ENCODE measurements around the gene TAB3.

DNA sequence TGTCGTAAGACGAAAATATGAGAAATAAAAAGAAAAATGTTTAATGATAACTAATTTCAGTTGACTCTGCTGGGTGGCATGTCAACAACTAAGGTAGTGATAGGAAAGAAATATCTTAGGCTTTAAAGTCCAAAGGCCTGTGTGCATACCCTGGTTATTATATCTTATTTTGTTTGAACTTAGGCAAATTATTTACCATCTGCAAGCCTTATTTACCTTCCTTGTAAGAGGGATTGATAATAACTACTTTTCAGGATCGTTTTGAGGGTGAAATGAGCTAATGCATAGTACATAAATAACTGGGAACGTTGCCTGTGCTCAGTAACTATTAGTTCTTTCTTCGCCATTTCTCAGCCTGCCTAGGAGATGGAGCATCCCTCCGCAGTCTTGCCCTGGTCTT lies 41.6 kb upstream of the TAB3 start:
- no peak for TF ChIP-seq NFXL1 (IDR thresholded peaks at IDR 0.05; ENCODE audit: borderline replicate concordance)
- TF ChIP-seq STAT3 (IDR thresholded peaks at IDR 0.05; ENCODE audit: low read depth, low read length), result no peak
- TF ChIP-seq SIN3A (IDR thresholded peaks at IDR 0.05; ENCODE audit: low read depth, low read length), result no peak
- TF ChIP-seq, protein P1, sequence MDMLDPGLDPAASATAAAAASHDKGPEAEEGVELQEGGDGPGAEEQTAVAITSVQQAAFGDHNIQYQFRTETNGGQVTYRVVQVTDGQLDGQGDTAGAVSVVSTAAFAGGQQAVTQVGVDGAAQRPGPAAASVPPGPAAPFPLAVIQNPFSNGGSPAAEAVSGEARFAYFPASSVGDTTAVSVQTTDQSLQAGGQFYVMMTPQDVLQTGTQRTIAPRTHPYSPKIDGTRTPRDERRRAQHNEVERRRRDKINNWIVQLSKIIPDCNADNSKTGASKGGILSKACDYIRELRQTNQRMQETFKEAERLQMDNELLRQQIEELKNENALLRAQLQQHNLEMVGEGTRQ (IDR thresholded peaks at IDR 0.05; ENCODE audit: borderline replicate concordance, low read depth, low read length), result no peak
- TF ChIP-seq HCFC1 (IDR thresholded peaks at IDR 0.05; ENCODE audit: low read length), result no peak
- TF ChIP-seq, protein P2, sequence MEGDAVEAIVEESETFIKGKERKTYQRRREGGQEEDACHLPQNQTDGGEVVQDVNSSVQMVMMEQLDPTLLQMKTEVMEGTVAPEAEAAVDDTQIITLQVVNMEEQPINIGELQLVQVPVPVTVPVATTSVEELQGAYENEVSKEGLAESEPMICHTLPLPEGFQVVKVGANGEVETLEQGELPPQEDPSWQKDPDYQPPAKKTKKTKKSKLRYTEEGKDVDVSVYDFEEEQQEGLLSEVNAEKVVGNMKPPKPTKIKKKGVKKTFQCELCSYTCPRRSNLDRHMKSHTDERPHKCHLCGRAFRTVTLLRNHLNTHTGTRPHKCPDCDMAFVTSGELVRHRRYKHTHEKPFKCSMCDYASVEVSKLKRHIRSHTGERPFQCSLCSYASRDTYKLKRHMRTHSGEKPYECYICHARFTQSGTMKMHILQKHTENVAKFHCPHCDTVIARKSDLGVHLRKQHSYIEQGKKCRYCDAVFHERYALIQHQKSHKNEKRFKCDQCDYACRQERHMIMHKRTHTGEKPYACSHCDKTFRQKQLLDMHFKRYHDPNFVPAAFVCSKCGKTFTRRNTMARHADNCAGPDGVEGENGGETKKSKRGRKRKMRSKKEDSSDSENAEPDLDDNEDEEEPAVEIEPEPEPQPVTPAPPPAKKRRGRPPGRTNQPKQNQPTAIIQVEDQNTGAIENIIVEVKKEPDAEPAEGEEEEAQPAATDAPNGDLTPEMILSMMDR (IDR thresholded peaks at IDR 0.05 in 2 of 3, conservative IDR thresholded peaks at IDR 0.05 in 1 of 3; ENCODE audit: control insufficient read depth in 2 of 3, extremely low read depth in 1 of 3, insufficient read depth in 1 of 3, low read depth in 3 of 3, low read length in 3 of 3), result no peak
- TF ChIP-seq HDAC6 (IDR thresholded peaks at IDR 0.05; ENCODE audit: unreplicated experiment), result no peak
- TF ChIP-seq POLR2A (IDR thresholded peaks at IDR 0.05; ENCODE audit: low read depth, low read length), result no peak
- TF ChIP-seq ZNF24 (IDR thresholded peaks at IDR 0.05), result no peak
- no peak for TF ChIP-seq CHD1 (IDR thresholded peaks at IDR 0.05; ENCODE audit: low read depth, low read length)
- TF ChIP-seq, protein P3, sequence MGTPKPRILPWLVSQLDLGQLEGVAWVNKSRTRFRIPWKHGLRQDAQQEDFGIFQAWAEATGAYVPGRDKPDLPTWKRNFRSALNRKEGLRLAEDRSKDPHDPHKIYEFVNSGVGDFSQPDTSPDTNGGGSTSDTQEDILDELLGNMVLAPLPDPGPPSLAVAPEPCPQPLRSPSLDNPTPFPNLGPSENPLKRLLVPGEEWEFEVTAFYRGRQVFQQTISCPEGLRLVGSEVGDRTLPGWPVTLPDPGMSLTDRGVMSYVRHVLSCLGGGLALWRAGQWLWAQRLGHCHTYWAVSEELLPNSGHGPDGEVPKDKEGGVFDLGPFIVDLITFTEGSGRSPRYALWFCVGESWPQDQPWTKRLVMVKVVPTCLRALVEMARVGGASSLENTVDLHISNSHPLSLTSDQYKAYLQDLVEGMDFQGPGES (IDR thresholded peaks at IDR 0.05), result no peak
- TF ChIP-seq EP300 (IDR thresholded peaks at IDR 0.05; ENCODE audit: borderline replicate concordance in 1 of 2, control insufficient read depth in 1 of 2, low read depth in 2 of 2, low read length in 2 of 2), result no peak
- TF ChIP-seq, protein P4, sequence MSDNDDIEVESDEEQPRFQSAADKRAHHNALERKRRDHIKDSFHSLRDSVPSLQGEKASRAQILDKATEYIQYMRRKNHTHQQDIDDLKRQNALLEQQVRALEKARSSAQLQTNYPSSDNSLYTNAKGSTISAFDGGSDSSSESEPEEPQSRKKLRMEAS (IDR thresholded peaks at IDR 0.05; ENCODE audit: low read depth, low read length), result no peak
- no peak for TF ChIP-seq SMC3 (IDR thresholded peaks at IDR 0.05; ENCODE audit: borderline replicate concordance, low read length)

Data from GM12878 (cell line).